Psoas muscle (tissue), 8 donors: ENCODE data around the gene AP1AR. TPM values are rescaled to one million over a fixed set of nuclear protein-coding genes. Genes with fewer than 3 reads are reported as not detected.

Source experiments
- ATAC-seq, 4 donors: fragments of 200-7000 bp; cut with Tn5 transposase; one replicate each; pipeline ENCODE4 v1.9.1; 2020; ENCODE audit warnings: moderate library complexity in 3 of 4, mild to moderate bottlenecking in 2 of 4
- DNase-seq, 2 donors: peaks; one replicate each; pipeline ENCODE4 v3.0.0-alpha.2; 2020
- H3K27ac ChIP-seq: fragments of 200-600 bp; one replicate; pipeline ENCODE4 v1.8.0; 2022
- H3K27me3 ChIP-seq, 3 donors: fragments of 200-600 bp in 1 of 3; one replicate each; pipeline versions ENCODE4 v1.6.1 to v1.8.0; 2013 to 2022; ENCODE audit warnings: low read length in 2 of 3, mild to moderate bottlenecking in 2 of 3, moderate library complexity in 1 of 3; ENCODE audit not compliant: insufficient read depth in 3 of 3
- H3K36me3 ChIP-seq, 2 donors: fragments of 200-600 bp in 1 of 2; one replicate each; pipeline versions ENCODE4 v1.6.1 to v1.8.0; 2013 to 2022; ENCODE audit warnings: low read depth in 1 of 2, mild to moderate bottlenecking in 1 of 2, moderate library complexity in 1 of 2; ENCODE audit not compliant: insufficient read depth in 1 of 2
- H3K4me1 ChIP-seq: fragments of 200-600 bp; one replicate; pipeline ENCODE4 v1.8.0; 2022
- H3K4me3 ChIP-seq: fragments of 200-600 bp; one replicate; pipeline ENCODE4 v1.8.0; 2022; ENCODE audit warnings: mild to moderate bottlenecking
- H3K9me3 ChIP-seq: fragments of 200-600 bp; one replicate; pipeline ENCODE4 v1.8.0; 2022
- WGBS, 3 donors: extraction: QIAGEN DNeasy Blood & Tissue Kit; methylation state at CpG; one replicate each; pipeline versions ENCODE4 v1.1.6 to v1.1.7; 2013; 5-methylcytosine and 5-hydroxymethylcytosine counted together
- intact Hi-C, 2 donors: fragments of 100-400 bp; cut with DNase I; formaldehyde crosslinking; loops; one replicate each; pipeline versions ENCODE4 v1.11.0 to v1.14.2; 2022
- polyA plus RNA-seq, 3 donors: library from polyadenylated mRNA; stranded (reverse); fragments of 200-250 nt; gene quantifications; one replicate each; pipeline ENCODE4 v1.2.3, GENCODE V29; 2013
- total RNA-seq, 4 donors: library from RNA; stranded (reverse); fragmentation: NEBNext Ultra II Directional in 2 of 4; extraction: Animal tissue kit (Norgen Biotek cat#: 25700) in 2 of 4; gene quantifications; one replicate each; pipeline versions ENCODE4 v1.2.1 to v1.2.4, GENCODE V29; 2021 to 2023
- TF ChIP-seq, protein P1 (sequence below): fragments of 200-600 bp; IDR thresholded peaks from one replicate; pipeline ENCODE4 v1.8.0; 2022; ENCODE audit warnings: antibody characterized with exemption
- donor health status: healthy with polysubstance abuse.
- donor health status: DM: no; HTN: no; CAD: no; lungs with moderate emphysema.
- donor health status: Bipolar disorder and iron deficiency.
- donor health status: healthy.
- donor health status: DM: yes; HTN: yes; CAD: no.
- donor health status: DM: no; HTN: no; CAD: no.
- donor health status: DM: no; HTN: no; CAD: no.
- donor health status: DM: yes; HTN: yes; CAD: no.

Gene AP1AR
- total and polyA plus RNA-seq, 7 donors, result 5.3 to 19.8 (median 9.9) TPM

GRCh38 chr4:112312610-112313239 lies 81.1 kb downstream of the AP1AR start:
- H3K4me1 ChIP-seq, result no peaks in the 10 kb centered on the region
- no peak for DNase-seq
- intact Hi-C loops, result no loop called here
- ATAC-seq, result no peak
- H3K36me3 ChIP-seq, result no peaks in the 10 kb centered on the region
- TF ChIP-seq, protein P1, sequence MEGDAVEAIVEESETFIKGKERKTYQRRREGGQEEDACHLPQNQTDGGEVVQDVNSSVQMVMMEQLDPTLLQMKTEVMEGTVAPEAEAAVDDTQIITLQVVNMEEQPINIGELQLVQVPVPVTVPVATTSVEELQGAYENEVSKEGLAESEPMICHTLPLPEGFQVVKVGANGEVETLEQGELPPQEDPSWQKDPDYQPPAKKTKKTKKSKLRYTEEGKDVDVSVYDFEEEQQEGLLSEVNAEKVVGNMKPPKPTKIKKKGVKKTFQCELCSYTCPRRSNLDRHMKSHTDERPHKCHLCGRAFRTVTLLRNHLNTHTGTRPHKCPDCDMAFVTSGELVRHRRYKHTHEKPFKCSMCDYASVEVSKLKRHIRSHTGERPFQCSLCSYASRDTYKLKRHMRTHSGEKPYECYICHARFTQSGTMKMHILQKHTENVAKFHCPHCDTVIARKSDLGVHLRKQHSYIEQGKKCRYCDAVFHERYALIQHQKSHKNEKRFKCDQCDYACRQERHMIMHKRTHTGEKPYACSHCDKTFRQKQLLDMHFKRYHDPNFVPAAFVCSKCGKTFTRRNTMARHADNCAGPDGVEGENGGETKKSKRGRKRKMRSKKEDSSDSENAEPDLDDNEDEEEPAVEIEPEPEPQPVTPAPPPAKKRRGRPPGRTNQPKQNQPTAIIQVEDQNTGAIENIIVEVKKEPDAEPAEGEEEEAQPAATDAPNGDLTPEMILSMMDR, result no peak
- WGBS, 3 donors, result 77 to 80% (median 78%) methylated on average over 5 of the region's 5 CpGs
- no peaks in the 10 kb centered on the region for H3K9me3 ChIP-seq
- no peak overlapping the region for H3K27ac ChIP-seq
- no peak overlapping the region for H3K4me3 ChIP-seq
- H3K27me3 ChIP-seq, result no peaks in the 10 kb centered on the region

DNA sequence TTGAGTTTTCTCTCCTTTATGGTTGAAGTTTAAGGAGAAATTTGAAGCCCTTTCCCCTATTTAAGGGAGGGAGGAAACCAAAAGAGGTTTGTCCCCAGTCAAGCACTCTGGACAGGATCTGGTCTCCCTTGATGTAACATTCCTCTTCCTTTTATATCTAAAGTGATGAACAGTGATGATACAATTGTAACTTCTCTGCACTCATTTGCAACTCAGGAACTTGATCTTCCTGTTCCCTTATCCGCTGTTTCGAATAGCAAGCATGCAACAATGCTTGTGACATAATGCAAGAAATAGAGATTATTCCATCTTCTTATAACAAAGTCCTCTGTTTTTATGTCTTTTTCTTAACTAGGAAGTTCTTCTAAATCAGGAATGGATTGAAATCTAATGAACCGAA lies 83.9 kb downstream of the AP1AR start:
- ATAC-seq, result no peak
- H3K27me3 ChIP-seq, result no peaks in the 10 kb centered on the region

DNA sequence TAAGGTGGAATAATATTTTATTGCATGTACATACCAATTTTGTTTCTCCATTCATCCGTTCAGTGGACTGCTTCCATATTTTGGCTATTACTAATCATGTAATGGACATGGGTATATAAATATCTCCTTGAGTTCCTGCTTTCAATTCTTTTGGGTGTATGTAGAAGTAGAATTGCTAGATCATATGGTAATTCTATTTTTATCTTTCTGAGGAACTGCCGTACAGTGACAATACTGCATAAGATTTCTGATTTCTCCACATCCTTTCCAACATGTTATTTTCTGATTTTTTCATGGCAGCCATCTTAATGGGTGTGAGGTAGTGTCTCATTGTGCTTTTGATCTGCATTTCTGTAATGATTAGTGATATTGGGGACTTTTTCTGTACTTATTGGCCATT lies 84.8 kb downstream of the AP1AR start:
- Histone ChIP-seq H3K4me3 (no peak overlapping the region), H3K9me3 (no peaks in the 10 kb centered on the region), H3K36me3 (no peaks in the 10 kb centered on the region), H3K4me1 (no peaks in the 10 kb centered on the region), H3K27me3 (no peaks in the 10 kb centered on the region), H3K27ac (no peak overlapping the region)
- intact Hi-C loops, result no loop called here
- TF ChIP-seq, protein P1, result no peak
- ATAC-seq (no peak), DNase-seq (no peak)
- 74 to 84% (median 78%) methylated on average over 2 of the region's 2 CpGs for WGBS, 3 donors

More for the DNA sequence above, 83.9 kb downstream of the AP1AR start:
- TF ChIP-seq, protein P1, result no peak
- H3K4me3 ChIP-seq, result no peak overlapping the region
- H3K9me3 ChIP-seq, result no peaks in the 10 kb centered on the region
- intact Hi-C loops, result no loop called here
- no peaks in the 10 kb centered on the region for H3K36me3 ChIP-seq
- DNase-seq, result no peak
- H3K27ac ChIP-seq, result no peak overlapping the region
- no peaks in the 10 kb centered on the region for H3K4me1 ChIP-seq
- WGBS, 3 donors, result 78 to 91% (median 86%) methylated on average over 3 of the region's 3 CpGs

DNA sequence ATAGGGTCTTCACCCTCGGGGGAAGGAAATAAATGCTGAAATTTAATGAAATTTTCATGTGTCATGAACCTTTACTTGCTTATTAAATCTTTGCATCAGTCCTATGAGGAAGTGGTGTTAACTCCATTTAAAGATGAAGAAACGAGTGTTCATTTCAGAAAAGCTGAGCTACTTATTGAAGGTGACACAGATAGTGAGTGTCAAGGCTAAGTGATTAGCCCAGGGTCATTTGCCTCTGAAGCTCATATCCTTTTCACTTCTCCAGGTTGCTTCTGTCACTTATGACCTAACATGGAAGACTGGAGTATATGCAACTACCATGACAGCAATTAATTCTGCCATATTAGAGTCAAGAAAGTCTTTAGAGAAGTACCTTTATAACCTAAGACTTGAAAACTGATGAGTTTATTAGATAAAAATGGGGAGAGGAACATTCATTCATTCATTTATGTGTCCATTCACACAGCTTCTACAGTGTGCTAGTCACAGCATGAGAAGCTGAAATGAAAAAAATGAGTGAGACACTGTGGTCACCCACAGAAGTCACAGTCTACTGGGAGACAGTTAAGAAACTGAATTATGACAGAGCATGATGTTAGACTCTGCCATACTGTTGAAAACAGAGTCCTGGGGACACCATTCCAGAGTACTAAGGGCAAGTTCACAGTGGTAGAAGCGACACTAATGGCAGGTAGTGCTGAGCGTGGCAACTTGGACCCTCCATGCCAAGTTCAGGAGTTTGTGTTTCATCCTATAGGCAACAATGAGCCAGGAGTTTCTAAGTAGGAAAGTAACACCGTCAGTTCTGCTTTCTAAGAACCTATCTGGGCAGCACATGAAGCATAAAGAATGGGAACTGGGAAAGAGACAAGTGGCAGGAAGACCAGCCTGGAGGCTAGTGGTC lies 86.9 kb downstream of the AP1AR start:
- no peak overlapping the region for H3K4me3 ChIP-seq
- no peaks in the 10 kb centered on the region for H3K9me3 ChIP-seq
- ATAC-seq (no peak), DNase-seq (no peak)
- H3K27ac ChIP-seq, result no peak overlapping the region
- TF ChIP-seq, protein P1, result no peak
- no peaks in the 10 kb centered on the region for H3K36me3 ChIP-seq
- no peaks in the 10 kb centered on the region for H3K4me1 ChIP-seq
- intact Hi-C loops, result no loop called here
- WGBS, 3 donors, result 86 to 91% (median 87%) methylated on average over 5 of the region's 5 CpGs
- H3K27me3 ChIP-seq, result no peaks in the 10 kb centered on the region

Other genes starting within 250 kb of the AP1AR start
- 1 to 10 TPM; 2.6 to 4.8 (median 3.8) TPM for gene FAM241A, start 86.3 kb upstream of the AP1AR start, total RNA-seq
- 1 to 10 TPM; 2.8 to 6.0 (median 3.1) TPM for gene FAM241A, start 86.3 kb upstream of the AP1AR start, polyA plus RNA-seq
- gene TIFA, start 54.1 kb downstream of the AP1AR start, total RNA-seq, result 1 to 10 TPM; 1.7 to 3.3 (median 2.2) TPM
- 1 to 10 TPM in 2 of 3 donors, under 1 TPM in 1; 1.00 to 4.2 (median 1.4) TPM for gene TIFA, start 54.1 kb downstream of the AP1AR start, polyA plus RNA-seq
- gene ALPK1, start 65.6 kb downstream of the AP1AR start, total RNA-seq, result 10 to 100 TPM in 1 of 4 donors, 1 to 10 TPM in 3; 2.3 to 11.0 (median 4.0) TPM
- 1 to 10 TPM in 2 of 3 donors, under 1 TPM in 1; 0.72 to 3.1 (median 1.6) TPM for gene ALPK1, start 65.6 kb downstream of the AP1AR start, polyA plus RNA-seq